H1 (cell line): ENCODE measurements around the gene TBX3. TPM values are rescaled to one million over a fixed set of nuclear protein-coding genes. Genes with fewer than 3 reads are reported as not detected.

Source experiments
- CTCF ChIA-PET: fragments of 300-600 bp; sonication (Branson Sonifier 250); formaldehyde crosslinking; loops from one replicate; lab custom pipeline; 2021; ENCODE audit not compliant: partially characterized antibody; lab: Charles Lee
- POLR2A ChIA-PET: fragments of 300-600 bp; sonication (Branson Sonifier 250); formaldehyde crosslinking; loops from one replicate; lab custom pipeline; 2021; ENCODE audit warnings: inconsistent platforms; ENCODE audit not compliant: partially characterized antibody; lab: Charles Lee
- DNase-seq, 2 experiments: peaks; one replicate each; pipeline versions ENCODE4 v3.0.0 to v3.0.0-alpha.2; 2010 to 2022; ENCODE audit warnings: low spot score in 2 of 2, low read depth in 1 of 2, mixed read lengths in 1 of 2
- FAIRE-seq: peaks from 2 replicates; lab custom pipeline; 2011; peaks lifted over from hg19 to GRCh38; lab: Jason Lieb, UNC
- H2AFZ ChIP-seq: 2 replicates; pipeline ENCODE4 v1.8.1; 2012; ENCODE audit warnings: low read length, inconsistent platforms
- H2AK5ac ChIP-seq: 2 replicates; pipeline ENCODE4 v1.6.1; 2013; ENCODE audit warnings: low read depth, low read length
- H2BK120ac ChIP-seq: replicated peaks from 2 replicates; pipeline ENCODE3; 2013; ENCODE audit warnings: low read depth, low read length, inconsistent platforms
- H2BK12ac ChIP-seq: 2 replicates; pipeline ENCODE4 v1.6.1; 2013; ENCODE audit warnings: low read depth, low read length
- H2BK15ac ChIP-seq: 2 replicates; pipeline ENCODE4 v1.6.1; 2013; ENCODE audit warnings: low read length
- H2BK20ac ChIP-seq: 2 replicates; pipeline ENCODE4 v1.6.1; 2013; ENCODE audit warnings: low read length
- H2BK5ac ChIP-seq: 2 replicates; pipeline ENCODE4 v1.6.1; 2013; ENCODE audit warnings: low read depth, low read length
- H3K14ac ChIP-seq: 2 replicates; pipeline ENCODE4 v1.6.1; 2013; ENCODE audit warnings: inconsistent platforms; ENCODE audit not compliant: insufficient read length
- H3K18ac ChIP-seq: 2 replicates; pipeline ENCODE4 v1.6.1; 2013; ENCODE audit warnings: low read length; ENCODE audit errors: extremely low read depth
- H3K23ac ChIP-seq: 2 replicates; pipeline ENCODE4 v1.6.1; 2013; ENCODE audit warnings: inconsistent platforms; ENCODE audit not compliant: insufficient read length
- H3K23me2 ChIP-seq: 2 replicates; pipeline ENCODE4 v1.6.1; 2013; ENCODE audit warnings: low read depth, low read length
- H3K27ac ChIP-seq: 2 replicates; pipeline ENCODE4 v1.6.1; 2011; ENCODE audit warnings: low read depth, low read length, inconsistent platforms
- H3K27me3 ChIP-seq, 4 experiments: replicated peaks in 1 of 4; 1 replicate in 1 of 4; 2 replicates in 3 of 4; pipeline versions ENCODE4 v1.6.1 to v1.8.1; 2011 to 2013; ENCODE audit warnings: low read length in 3 of 4, mild to moderate bottlenecking in 3 of 4, inconsistent platforms in 2 of 4, mixed read lengths in 2 of 4, moderate library complexity in 1 of 4; ENCODE audit not compliant: control insufficient read depth in 3 of 4, insufficient read depth in 3 of 4; ENCODE audit errors: extremely low read depth in 1 of 4
- H3K36me3 ChIP-seq, 4 experiments: 2 replicates each; pipeline versions ENCODE4 v1.6.1 to v1.8.1; 2011 to 2013; ENCODE audit warnings: mild to moderate bottlenecking in 4 of 4, low read length in 3 of 4, moderate library complexity in 2 of 4, control low read depth in 1 of 4, inconsistent platforms in 1 of 4; ENCODE audit not compliant: insufficient read depth in 4 of 4, control insufficient read depth in 2 of 4
- H3K4ac ChIP-seq: replicated peaks from 2 replicates; pipeline ENCODE3; 2013; ENCODE audit warnings: low read length, low read depth, mixed read lengths, inconsistent platforms; ENCODE audit not compliant: insufficient read length
- H3K4me1 ChIP-seq, 4 experiments: replicated peaks in 1 of 4; 1 replicate in 1 of 4; 2 replicates in 3 of 4; pipeline versions ENCODE4 v1.6.1 to v1.8.1; 2011 to 2013; ENCODE audit warnings: low read length in 3 of 4, inconsistent platforms in 2 of 4, mixed read lengths in 1 of 4; ENCODE audit not compliant: insufficient read depth in 4 of 4, control insufficient read depth in 3 of 4
- H3K4me2 ChIP-seq, 2 experiments: 2 replicates each; pipeline versions ENCODE4 v1.6.1 to v1.8.1; 2011 to 2013; ENCODE audit warnings: low read depth in 2 of 2, low read length in 2 of 2, control low read depth in 1 of 2, inconsistent platforms in 1 of 2, mild to moderate bottlenecking in 1 of 2; ENCODE audit not compliant: insufficient read depth in 1 of 2
- H3K4me3 ChIP-seq, 4 experiments: fragments of 200-600, 300-600 bp in 1 of 4; sonication (generic), shearing (Covaris generic), sonication (Bioruptor Twin) in 1 of 4; 2 replicates each; pipeline versions ENCODE4 v1.5.1 to v1.8.1; 2011 to 2016; ENCODE audit warnings: low read length in 4 of 4, low read depth in 3 of 4, control low read depth in 2 of 4, inconsistent platforms in 2 of 4, mild to moderate bottlenecking in 2 of 4, mixed read lengths in 1 of 4, moderate library complexity in 1 of 4; ENCODE audit not compliant: insufficient read depth in 2 of 4; ENCODE audit errors: extremely low read depth in 1 of 4
- H3K56ac ChIP-seq: replicated peaks from 2 replicates; pipeline ENCODE3; 2013; ENCODE audit warnings: low read depth, mild to moderate bottlenecking, mixed read lengths, low read length, inconsistent platforms; ENCODE audit not compliant: insufficient read length
- H3K79me1 ChIP-seq: 2 replicates; pipeline ENCODE4 v1.6.1; 2013; ENCODE audit warnings: low read depth, low read length, control low read depth
- H3K79me2 ChIP-seq, 2 experiments: 2 replicates each; pipeline versions ENCODE4 v1.6.1 to v1.8.1; 2012 to 2013; ENCODE audit warnings: low read length in 2 of 2, mild to moderate bottlenecking in 2 of 2, inconsistent platforms in 1 of 2; ENCODE audit not compliant: insufficient read depth in 2 of 2, control insufficient read depth in 1 of 2
- H3K9ac ChIP-seq, 4 experiments: replicated peaks in 1 of 4; 1 replicate in 1 of 4; 2 replicates in 3 of 4; pipeline versions ENCODE4 v1.6.1 to v1.8.1; 2011 to 2013; ENCODE audit warnings: low read depth in 3 of 4, low read length in 3 of 4, control low read depth in 2 of 4, mild to moderate bottlenecking in 2 of 4, moderate library complexity in 2 of 4, inconsistent platforms in 1 of 4; ENCODE audit errors: extremely low read depth in 1 of 4
- H3K9me3 ChIP-seq, 2 experiments: 2 replicates each; pipeline versions ENCODE4 v1.6.1 to v1.8.1; 2012 to 2013; ENCODE audit warnings: mild to moderate bottlenecking in 2 of 2, moderate library complexity in 2 of 2, control low read depth in 1 of 2, inconsistent platforms in 1 of 2, low read depth in 1 of 2, low read length in 1 of 2, mixed read lengths in 1 of 2; ENCODE audit not compliant: insufficient read depth in 2 of 2
- H4K20me1 ChIP-seq, 2 experiments: replicated peaks in 1 of 2; 2 replicates each; pipeline versions ENCODE3 to v1.8.1; 2011 to 2013; ENCODE audit warnings: inconsistent platforms in 2 of 2, low read length in 2 of 2, mild to moderate bottlenecking in 1 of 2; ENCODE audit not compliant: insufficient read depth in 2 of 2, control insufficient read depth in 1 of 2
- H4K5ac ChIP-seq: 2 replicates; pipeline ENCODE4 v1.6.1; 2013; ENCODE audit warnings: low read length, low read depth, mixed read lengths, inconsistent platforms; ENCODE audit not compliant: insufficient read length
- H4K8ac ChIP-seq: 2 replicates; pipeline ENCODE4 v1.8.0; 2013; ENCODE audit warnings: mild to moderate bottlenecking, moderate library complexity, low read length, inconsistent platforms; ENCODE audit not compliant: insufficient read depth; ENCODE audit errors: extremely low read depth
- H4K91ac ChIP-seq: replicated peaks from 2 replicates; pipeline ENCODE3; 2013; ENCODE audit warnings: low read length, mixed read lengths, inconsistent platforms; ENCODE audit not compliant: insufficient read length
- CBX8 ChIP-seq: fragments of 300-800, 300-1000 bp; sonication (generic); IDR thresholded peaks from 2 replicates; pipeline ENCODE4 v1.7.1; 2016; ENCODE audit warnings: low read depth, low read length, borderline replicate concordance
- EZH2 ChIP-seq: fragments of 200-600 bp; sonication (generic); IDR thresholded peaks from 2 replicates; pipeline ENCODE4 v1.7.1; 2012; ENCODE audit warnings: low read depth, mild to moderate bottlenecking, moderate library complexity, low read length, inconsistent platforms; ENCODE audit not compliant: severe bottlenecking
- RNF2 ChIP-seq: fragments of 200-900, 300-1000 bp; sonication (generic); IDR thresholded peaks from 2 replicates; pipeline ENCODE4 v1.7.1; 2016; ENCODE audit warnings: borderline replicate concordance, low read depth, mild to moderate bottlenecking, antibody characterized with exemption, low read length; ENCODE audit not compliant: poor library complexity, severe bottlenecking; ENCODE audit errors: missing control alignments
- WGBS, 2 experiments: shearing (Covaris generic) in 1 of 2; methylation state at CpG; one replicate each; pipeline versions ENCODE4 v1.1.6 to v1.1.7; 2013 to 2015; ENCODE audit warnings: low lambda C conversion rate in 2 of 2, mixed read lengths in 2 of 2, inconsistent platforms in 1 of 2, low coverage in 1 of 2, missing lambda C conversion rate in 1 of 2; ENCODE audit not compliant: insufficient replicate concordance in 2 of 2, insufficient coverage in 1 of 2, insufficient read length in 1 of 2; ENCODE audit errors: extremely low coverage in 1 of 2, missing lambda C conversion rate in 1 of 2; 5-methylcytosine and 5-hydroxymethylcytosine counted together
- polyA plus RNA-seq, 7 experiments: library from polyadenylated mRNA; depleted of rRNA in 3 of 7; stranded (reverse) in 5 of 7; unstranded in 2 of 7; fragments of >200 nt in 5 of 7; fragments of 200-250 nt in 2 of 7; gene quantifications; 1 replicate in 5 of 7; 2 replicates in 1 of 7; 4 replicates in 1 of 7; pipeline versions ENCODE4 v1.2.1 to v1.2.3, GENCODE V29; 2011 to 2013; ENCODE audit warnings: missing spikeins in 2 of 7, mixed read lengths in 2 of 7
- total RNA-seq: library from RNA; stranded (reverse); fragmentation: NEBNext Ultra II Directional; extraction: Animal tissue kit (Norgen Biotek cat#: 25700); gene quantifications from 2 replicates; pipeline ENCODE4 v1.2.1, GENCODE V29; 2021

Gene TBX3
- total and polyA plus RNA-seq, 2 of the 8 experiments (the other 6 are each of a cell fraction or from before 2014, with no cell fraction given), result 0.09 to 1.0 TPM

- Histone ChIP-seq H3K56ac (no peak overlapping the region), H3K18ac (no peak overlapping the region; the same call in 1 of the 2 replicates), H2AK5ac (no peak overlapping the region), H3K79me1 (no peaks in the 10 kb centered on the region), H2BK120ac (no peak overlapping the region), H3K14ac (no peak overlapping the region), H4K5ac (no peak overlapping the region), H2BK12ac (peak overlapping the region; percentile 60; the same call in 1 of the 2 replicates), H3K4me3 (peak overlapping the region in 2 of 4 experiments; percentile 14 to 54; a peak in 4 of 8 replicates), H3K79me2 (no peaks in the 10 kb centered on the region), H3K27ac (no peak overlapping the region), H3K36me3 (no peaks in the 10 kb centered on the region), H3K4ac (peak overlapping the region; percentile 80), H2BK20ac (0 out of 2 replicates have a peak overlapping the region, but pooled peaks have one; percentile 32), H3K23ac (no peak overlapping the region), H3K4me1 (peaks cover 17 to 45% (median 30%) of the 10 kb centered on the region in 4 experiments), H3K27me3 (peaks cover 75 to 94% (median 88%) of the 10 kb centered on the region in 4 experiments), H3K9me3 (no peaks in the 10 kb centered on the region), H3K9ac (no peak overlapping the region), H3K4me2 (peak overlapping the region; percentile 90 to 95), H3K23me2 (peaks cover 13% of the 10 kb centered on the region; the same call in 1 of the 2 replicates), H4K8ac (no peak overlapping the region), H2BK5ac (no peak overlapping the region), H4K20me1 (peaks cover 6 to 17% of the 10 kb centered on the region in 2 experiments), H4K91ac (no peak overlapping the region), H2AFZ (no peak overlapping the region), H2BK15ac (no peak overlapping the region)
- POLR2A ChIA-PET, result interaction anchor here (5.2 kb wide), 1 partner anchor 11 kb away, joined by 45 read pairs; no protein-coding TSS in a partner anchor
- WGBS, 2 experiments, result 6% methylated on average over 10 of the region's 10 CpGs; no CpG with 5 or more reads in 1 of the 2 experiments
- CTCF ChIA-PET, result interaction anchor here (0.7 to 1.0 kb wide), 2 partner anchors 19 to 775 kb away, joined by 3 read pairs; no protein-coding TSS in a partner anchor
- TF ChIP-seq RNF2 (peak; percentile 6), CBX8 (0 out of 2 replicates have a peak, but pooled peaks have one; percentile 6), EZH2 (no peak)
- FAIRE-seq (no peak), DNase-seq (no peak)
Measured at GRCh38 chr12:114682106-114682784, 1.7 kb downstream of the TBX3 start.
